ENCODE data around the gene ZNRF3.
"Not testable (repeated sequence)": the region's sequence is repeated elsewhere in the genome, so short reads cannot be mapped to it uniquely, and the experiment has no call there.

The ZNRF3 gene

DNA sequence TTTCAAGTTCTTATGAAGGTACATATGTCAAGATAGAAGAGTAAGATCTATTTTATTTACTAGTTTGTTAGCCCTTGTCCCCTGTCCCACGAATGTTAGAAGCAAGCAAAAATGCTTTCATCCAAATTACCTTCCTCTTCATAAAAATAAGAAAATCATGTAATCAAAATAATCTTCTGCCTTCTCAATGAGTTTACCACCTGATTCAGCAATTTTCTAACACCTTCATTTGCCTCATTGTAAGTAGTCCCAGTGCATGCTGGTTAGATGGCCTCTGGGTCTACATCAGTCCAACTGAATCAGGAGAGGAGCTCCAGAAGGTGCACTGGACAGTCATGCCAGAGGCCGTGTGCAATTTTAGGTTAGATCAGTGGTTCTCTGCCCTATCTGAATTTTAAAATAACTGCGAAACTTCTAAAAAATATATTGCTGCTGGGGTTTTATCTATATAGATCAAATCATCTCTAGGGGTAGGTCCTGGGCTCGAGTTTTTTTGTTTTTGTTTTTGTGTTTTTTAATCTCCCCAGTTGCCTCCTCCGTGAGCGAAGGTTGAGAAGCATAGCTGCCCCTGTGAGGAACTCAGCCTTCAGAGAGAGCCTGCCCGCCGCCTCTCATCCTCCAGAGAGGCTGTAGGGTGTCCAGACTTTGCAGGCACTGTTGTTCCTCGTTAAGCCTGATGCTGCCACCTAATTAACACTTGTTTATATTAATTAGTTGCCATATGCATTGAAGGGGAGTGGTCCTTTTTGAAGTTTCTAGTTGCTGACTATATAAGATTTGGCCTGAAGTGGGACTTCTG, 146.0 kb downstream of the ZNRF3 start:
- no peak overlapping the region for H3K27ac ChIP-seq (ENCODE audit: low read depth, low read length)
- no peaks in the 10 kb centered on the region for H3K9me3 ChIP-seq (ENCODE audit: control insufficient read depth in 5 of 5, low read length in 5 of 5)
- no peaks in the 10 kb centered on the region for H3K36me3 ChIP-seq (ENCODE audit: control insufficient read depth in 5 of 5, insufficient read depth in 5 of 5, low read length in 5 of 5)
- no peak overlapping the region for H3K9ac ChIP-seq (ENCODE audit: low read length in 5 of 5)
- peaks cover 0 to 22% (median 20%) of the 10 kb centered on the region in 5 donors for H3K4me1 ChIP-seq (ENCODE audit: control insufficient read depth in 5 of 5, insufficient read depth in 5 of 5, low read length in 5 of 5)
- H3K4me3 ChIP-seq (ENCODE audit: low read depth in 1 of 5, low read length in 5 of 5): no peak overlapping the region
- H3K27me3 ChIP-seq (ENCODE audit: control insufficient read depth in 5 of 5, insufficient read depth in 4 of 5, low read length in 5 of 5): no peaks in the 10 kb centered on the region

DNA sequence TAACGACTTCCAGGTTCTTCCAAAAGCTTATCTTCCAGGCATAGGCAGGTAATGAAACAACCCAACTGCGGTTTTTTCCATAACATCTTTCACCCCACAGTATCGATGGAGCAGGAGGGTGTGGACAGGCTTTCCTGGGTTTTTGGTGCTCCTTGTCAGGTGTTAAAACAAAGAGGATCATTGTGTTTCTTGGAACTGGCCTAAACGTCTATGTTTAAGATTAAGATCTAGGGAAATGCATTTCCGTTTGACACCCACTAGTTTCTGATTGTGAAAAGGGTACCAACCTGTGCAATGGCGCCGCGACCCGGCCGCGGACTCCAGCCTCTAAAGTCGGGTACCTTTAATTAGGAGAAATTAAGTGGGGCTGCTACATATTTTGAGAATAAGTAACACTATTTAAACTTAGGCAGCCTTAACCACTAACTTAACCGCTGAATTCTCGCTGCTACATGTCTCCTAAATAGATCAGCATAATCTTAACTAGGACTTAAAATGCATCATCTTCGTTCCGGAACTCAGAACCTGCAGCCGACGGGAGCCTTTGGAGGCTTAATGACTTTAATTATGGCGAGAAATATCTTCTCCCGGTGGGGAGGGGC, 146.7 kb downstream of the ZNRF3 start:
- Histone ChIP-seq H3K27ac (ENCODE audit: low read depth, low read length) (no peak overlapping the region), H3K4me3 (ENCODE audit: low read depth in 1 of 5, low read length in 5 of 5) (peak overlapping the region in 4 of 5 donors; percentile 25 to 51 (median 44)), H3K4me1 (ENCODE audit: control insufficient read depth in 5 of 5, insufficient read depth in 5 of 5, low read length in 5 of 5) (peaks cover 0 to 22% (median 20%) of the 10 kb centered on the region in 5 donors), H3K27me3 (ENCODE audit: control insufficient read depth in 5 of 5, insufficient read depth in 4 of 5, low read length in 5 of 5) (no peaks in the 10 kb centered on the region), H3K9ac (ENCODE audit: low read length in 5 of 5) (peak overlapping the region in 2 of 5 donors; percentile 16 to 26), H3K36me3 (ENCODE audit: control insufficient read depth in 5 of 5, insufficient read depth in 5 of 5, low read length in 5 of 5) (no peaks in the 10 kb centered on the region), H3K9me3 (ENCODE audit: control insufficient read depth in 5 of 5, low read length in 5 of 5) (no peaks in the 10 kb centered on the region)

DNA sequence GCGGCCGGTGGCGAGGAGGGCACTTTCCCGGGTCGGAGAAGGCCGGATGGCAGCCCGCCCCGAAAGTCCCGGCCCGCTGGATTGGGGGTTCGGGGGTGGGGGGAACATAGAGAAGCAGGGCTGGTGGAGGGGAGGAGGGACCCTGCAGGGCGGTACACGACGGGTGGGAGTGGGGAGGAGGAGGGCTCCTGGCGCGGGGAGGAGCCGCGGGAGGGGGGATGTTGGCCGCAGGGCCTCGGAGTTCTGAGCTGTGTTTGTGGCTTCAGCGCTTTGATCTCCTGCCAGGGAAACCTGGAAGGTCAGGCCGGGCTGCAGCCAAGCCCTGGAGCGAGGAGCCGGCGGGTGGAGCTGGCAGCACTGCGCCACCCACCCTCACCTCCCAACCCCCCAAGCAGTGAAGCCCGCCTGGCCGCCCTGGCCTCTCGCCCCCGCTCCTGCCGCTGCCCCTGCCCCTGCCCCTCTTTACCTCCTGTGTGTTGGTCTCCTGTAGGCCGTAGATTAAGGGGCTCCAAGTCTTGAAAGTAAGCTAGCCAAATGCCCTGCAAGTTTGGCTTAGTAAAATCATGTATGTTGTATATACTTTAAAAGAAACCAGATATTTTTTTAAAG, 147.3 kb downstream of the ZNRF3 start:
- no peaks in the 10 kb centered on the region for H3K9me3 ChIP-seq (ENCODE audit: control insufficient read depth in 5 of 5, low read length in 5 of 5)
- peak overlapping the region; percentile 46 for H3K27ac ChIP-seq (ENCODE audit: low read depth, low read length)
- peaks cover 0 to 22% (median 20%) of the 10 kb centered on the region in 5 donors for H3K4me1 ChIP-seq (ENCODE audit: control insufficient read depth in 5 of 5, insufficient read depth in 5 of 5, low read length in 5 of 5)
- peak overlapping the region in 3 of 5 donors; percentile 16 to 37 (median 26) for H3K9ac ChIP-seq (ENCODE audit: low read length in 5 of 5)
- no peaks in the 10 kb centered on the region for H3K27me3 ChIP-seq (ENCODE audit: control insufficient read depth in 5 of 5, insufficient read depth in 4 of 5, low read length in 5 of 5)
- no peaks in the 10 kb centered on the region for H3K36me3 ChIP-seq (ENCODE audit: control insufficient read depth in 5 of 5, insufficient read depth in 5 of 5, low read length in 5 of 5)
- H3K4me3 ChIP-seq (ENCODE audit: low read depth in 1 of 5, low read length in 5 of 5): peak overlapping the region in 4 of 5 donors; percentile 36 to 51 (median 44)

DNA sequence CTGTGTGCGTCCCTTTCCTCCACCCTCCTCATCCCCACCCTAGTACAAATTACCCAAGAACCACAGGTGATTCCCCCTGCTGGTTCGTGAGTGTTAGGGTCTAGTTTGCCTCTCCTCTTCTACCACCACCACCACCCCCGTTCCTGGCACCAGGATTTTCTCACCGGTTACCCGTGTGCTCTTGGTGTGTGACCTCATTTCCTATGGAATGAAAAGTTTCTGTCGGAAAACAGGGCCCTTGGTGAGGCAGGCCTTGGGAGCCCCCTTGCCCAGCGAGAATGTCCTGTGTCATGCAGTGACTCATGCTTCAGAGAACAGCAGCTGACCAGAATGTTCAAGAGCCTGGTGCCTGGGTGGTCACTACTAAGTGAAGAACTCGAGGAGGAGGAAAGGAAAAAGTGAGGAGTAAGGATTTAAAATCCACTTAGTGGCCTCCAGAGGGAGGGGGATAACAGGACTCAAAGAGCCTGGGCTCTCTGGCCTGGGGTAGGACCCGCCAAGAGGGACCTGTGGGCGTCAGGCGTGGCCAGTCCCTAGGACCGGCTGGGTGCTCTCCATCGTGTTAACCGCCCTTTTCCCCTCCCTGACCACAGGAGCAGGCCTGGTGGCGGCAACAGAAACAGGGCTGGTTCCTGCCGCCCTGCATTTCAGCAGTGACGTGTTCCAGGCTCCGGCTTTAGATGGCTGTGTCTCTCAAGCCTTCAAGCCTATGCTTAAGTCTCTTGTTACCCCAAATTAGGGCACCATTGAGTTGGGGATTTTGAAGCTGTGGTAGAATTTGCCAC, 148.0 kb downstream of the ZNRF3 start:
- Histone ChIP-seq H3K4me3 (ENCODE audit: low read depth in 1 of 5, low read length in 5 of 5) (peak overlapping the region in 3 of 5 donors; percentile 36 to 45 (median 42)), H3K27me3 (ENCODE audit: control insufficient read depth in 5 of 5, insufficient read depth in 4 of 5, low read length in 5 of 5) (no peaks in the 10 kb centered on the region), H3K9ac (ENCODE audit: low read length in 5 of 5) (peak overlapping the region in 2 of 5 donors; percentile 0 to 37), H3K4me1 (ENCODE audit: control insufficient read depth in 5 of 5, insufficient read depth in 5 of 5, low read length in 5 of 5) (peaks cover 0 to 22% (median 20%) of the 10 kb centered on the region in 5 donors), H3K36me3 (ENCODE audit: control insufficient read depth in 5 of 5, insufficient read depth in 5 of 5, low read length in 5 of 5) (no peaks in the 10 kb centered on the region), H3K9me3 (ENCODE audit: control insufficient read depth in 5 of 5, low read length in 5 of 5) (no peaks in the 10 kb centered on the region), H3K27ac (ENCODE audit: low read depth, low read length) (peak overlapping the region; percentile 46)

DNA sequence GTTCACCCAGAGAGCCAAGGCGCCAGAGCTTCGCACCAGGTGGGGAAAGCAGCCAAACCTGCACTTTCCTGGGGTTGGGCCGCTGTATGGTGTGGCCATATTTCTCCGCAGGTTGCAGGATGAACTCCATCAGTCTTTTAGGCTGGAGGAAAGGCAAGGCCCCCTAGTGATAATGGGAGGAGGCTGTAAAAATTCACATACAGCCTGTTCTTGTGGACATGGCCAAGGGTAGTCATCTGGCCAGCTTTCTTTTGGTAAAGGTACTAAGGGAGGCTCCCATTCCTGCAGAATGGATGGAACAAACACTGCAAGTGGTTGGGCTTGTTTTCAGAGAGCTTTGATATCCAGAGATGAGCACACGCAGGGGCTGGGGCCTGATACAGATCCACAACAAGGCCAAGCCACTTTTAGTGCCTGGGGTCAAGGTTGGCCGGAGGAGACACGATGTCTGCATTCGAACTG, 148.7 kb downstream of the ZNRF3 start:
- H3K27me3 ChIP-seq (ENCODE audit: control insufficient read depth in 5 of 5, insufficient read depth in 4 of 5, low read length in 5 of 5): no peaks in the 10 kb centered on the region
- H3K4me1 ChIP-seq (ENCODE audit: control insufficient read depth in 5 of 5, insufficient read depth in 5 of 5, low read length in 5 of 5): peaks cover 0 to 22% (median 20%) of the 10 kb centered on the region in 5 donors
- no peak overlapping the region for H3K9ac ChIP-seq (ENCODE audit: low read length in 5 of 5)
- H3K4me3 ChIP-seq (ENCODE audit: low read depth in 1 of 5, low read length in 5 of 5): no peak overlapping the region
- no peaks in the 10 kb centered on the region for H3K36me3 ChIP-seq (ENCODE audit: control insufficient read depth in 5 of 5, insufficient read depth in 5 of 5, low read length in 5 of 5)
- H3K27ac ChIP-seq (ENCODE audit: low read depth, low read length): peak overlapping the region; percentile 46
- H3K9me3 ChIP-seq (ENCODE audit: control insufficient read depth in 5 of 5, low read length in 5 of 5): no peaks in the 10 kb centered on the region

DNA sequence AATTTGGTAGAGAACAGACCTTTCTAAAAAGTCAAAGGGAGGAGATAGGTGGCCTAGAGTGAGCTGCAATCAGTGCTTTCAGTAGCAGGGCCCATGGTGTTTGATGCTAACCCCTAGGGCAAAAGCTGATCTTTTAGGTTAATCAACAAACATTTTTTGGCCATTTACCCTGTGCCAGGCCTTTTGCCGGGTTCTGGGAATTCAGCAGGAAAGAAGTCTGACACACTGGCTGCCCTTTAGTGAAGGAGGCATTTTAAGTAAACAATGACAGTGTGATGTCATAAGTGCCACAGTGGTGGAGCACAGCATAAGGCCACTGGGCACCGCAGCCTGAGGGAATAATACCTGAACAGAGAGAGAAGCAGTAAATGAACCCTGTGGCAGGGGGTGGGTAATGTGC, 149.2 kb downstream of the ZNRF3 start:
- Histone ChIP-seq H3K9ac (ENCODE audit: low read length in 5 of 5) (peak overlapping the region in 1 of 5 donors; percentile 6), H3K9me3 (ENCODE audit: control insufficient read depth in 5 of 5, low read length in 5 of 5) (no peaks in the 10 kb centered on the region), H3K4me3 (ENCODE audit: low read depth in 1 of 5, low read length in 5 of 5) (no peak overlapping the region), H3K36me3 (ENCODE audit: control insufficient read depth in 5 of 5, insufficient read depth in 5 of 5, low read length in 5 of 5) (no peaks in the 10 kb centered on the region), H3K27me3 (ENCODE audit: control insufficient read depth in 5 of 5, insufficient read depth in 4 of 5, low read length in 5 of 5) (no peaks in the 10 kb centered on the region), H3K27ac (ENCODE audit: low read depth, low read length) (no peak overlapping the region), H3K4me1 (ENCODE audit: control insufficient read depth in 5 of 5, insufficient read depth in 5 of 5, low read length in 5 of 5) (peaks cover 0 to 22% (median 20%) of the 10 kb centered on the region in 5 donors)

DNA sequence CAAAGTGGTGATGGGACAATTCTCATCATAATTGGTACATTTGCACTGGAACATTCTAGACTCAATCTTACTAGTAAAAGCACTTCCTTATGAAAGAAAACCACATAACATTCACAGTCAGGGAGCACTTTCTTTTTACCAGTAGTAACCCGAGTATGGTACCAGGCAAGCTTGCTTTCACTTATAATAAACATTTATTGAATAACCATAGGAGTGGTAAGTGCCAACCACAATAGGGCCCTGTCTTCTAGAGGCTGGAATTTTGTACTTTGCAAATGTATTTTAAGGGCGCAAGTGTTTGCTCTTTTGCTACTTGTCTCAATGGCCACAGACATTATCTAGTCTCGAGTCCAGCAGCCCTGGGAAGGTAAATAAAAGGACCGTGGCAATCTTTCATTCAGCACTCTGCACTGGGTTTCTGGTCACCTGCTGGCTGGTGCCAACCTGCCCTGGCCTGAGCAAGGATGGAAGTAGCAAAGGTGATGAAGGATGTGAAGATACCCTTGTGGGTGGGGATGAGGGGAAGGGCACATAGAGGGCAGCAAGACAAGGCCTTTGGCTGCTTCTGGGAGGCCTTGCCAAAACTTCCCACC, 154.1 kb downstream of the ZNRF3 start:
- Histone ChIP-seq H3K27me3 (ENCODE audit: control insufficient read depth in 5 of 5, insufficient read depth in 4 of 5, low read length in 5 of 5) (no peaks in the 10 kb centered on the region), H3K36me3 (ENCODE audit: control insufficient read depth in 5 of 5, insufficient read depth in 5 of 5, low read length in 5 of 5) (no peaks in the 10 kb centered on the region), H3K9me3 (ENCODE audit: control insufficient read depth in 5 of 5, low read length in 5 of 5) (no peaks in the 10 kb centered on the region), H3K27ac (ENCODE audit: low read depth, low read length) (no peak overlapping the region), H3K4me3 (ENCODE audit: low read depth in 1 of 5, low read length in 5 of 5) (no peak overlapping the region), H3K4me1 (ENCODE audit: control insufficient read depth in 5 of 5, insufficient read depth in 5 of 5, low read length in 5 of 5) (peaks cover 0 to 14% (median 10%) of the 10 kb centered on the region in 5 donors), H3K9ac (ENCODE audit: low read length in 5 of 5) (no peak overlapping the region)

DNA sequence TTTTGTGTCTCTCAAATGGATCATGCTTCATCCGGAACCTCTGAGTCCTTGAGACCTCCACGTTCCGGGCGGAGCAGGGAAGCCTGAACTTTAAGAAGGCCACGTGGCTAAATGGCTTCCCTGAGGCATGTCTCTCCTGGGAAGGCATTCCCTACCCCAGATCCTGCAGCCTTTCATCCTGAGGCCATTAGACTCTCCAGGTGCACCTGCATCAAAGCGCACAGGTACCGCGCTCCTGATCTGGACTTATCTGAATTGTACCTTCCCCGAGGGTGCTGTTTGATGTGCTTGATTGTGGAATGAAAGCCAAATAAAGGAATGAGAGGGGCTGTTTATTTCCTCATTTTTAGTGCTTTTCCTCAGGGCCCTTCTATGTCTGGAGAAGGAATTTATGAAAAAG, 155.8 kb downstream of the ZNRF3 start:
- Histone ChIP-seq H3K9me3 (ENCODE audit: control insufficient read depth in 5 of 5, low read length in 5 of 5) (no peaks in the 10 kb centered on the region), H3K4me1 (ENCODE audit: control insufficient read depth in 5 of 5, insufficient read depth in 5 of 5, low read length in 5 of 5) (peaks cover 0 to 14% (median 8%) of the 10 kb centered on the region in 5 donors), H3K4me3 (ENCODE audit: low read depth in 1 of 5, low read length in 5 of 5) (no peak overlapping the region), H3K9ac (ENCODE audit: low read length in 5 of 5) (no peak overlapping the region), H3K27me3 (ENCODE audit: control insufficient read depth in 5 of 5, insufficient read depth in 4 of 5, low read length in 5 of 5) (no peaks in the 10 kb centered on the region), H3K36me3 (ENCODE audit: control insufficient read depth in 5 of 5, insufficient read depth in 5 of 5, low read length in 5 of 5) (peaks cover 0 to 8% (median 4%) of the 10 kb centered on the region in 5 donors), H3K27ac (ENCODE audit: low read depth, low read length) (no peak overlapping the region)

DNA sequence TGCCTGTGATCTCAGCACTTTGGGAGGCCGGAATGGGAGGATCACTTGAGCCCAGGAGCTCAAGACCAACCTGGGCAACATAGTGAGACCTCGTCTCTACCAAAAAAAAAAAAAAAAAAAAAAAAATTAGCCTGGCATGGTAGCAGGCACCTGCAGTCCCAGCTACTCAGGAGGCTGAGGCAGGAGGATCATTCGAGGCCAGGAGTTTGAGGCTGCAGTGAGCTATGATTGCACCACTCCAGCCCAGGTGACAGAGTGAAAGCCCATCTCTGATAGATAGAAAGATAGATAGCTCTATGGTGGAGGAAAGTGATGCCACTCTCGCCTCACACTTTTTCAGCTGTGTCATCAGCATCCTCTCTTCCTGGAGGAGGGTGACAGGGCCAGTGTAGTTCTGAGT, 156.3 kb downstream of the ZNRF3 start:
- not testable (repeated sequence) for H3K9me3 ChIP-seq (ENCODE audit: control insufficient read depth in 5 of 5, low read length in 5 of 5); H3K4me3 ChIP-seq (ENCODE audit: low read depth in 1 of 5, low read length in 5 of 5); H3K27me3 ChIP-seq (ENCODE audit: control insufficient read depth in 5 of 5, insufficient read depth in 4 of 5, low read length in 5 of 5); H3K9ac ChIP-seq (ENCODE audit: low read length in 5 of 5); H3K27ac ChIP-seq (ENCODE audit: low read depth, low read length)
- Histone ChIP-seq H3K36me3 (ENCODE audit: control insufficient read depth in 5 of 5, insufficient read depth in 5 of 5, low read length in 5 of 5) (peaks cover 0 to 13% (median 5%) of the 10 kb centered on the region in 5 donors), H3K4me1 (ENCODE audit: control insufficient read depth in 5 of 5, insufficient read depth in 5 of 5, low read length in 5 of 5) (peaks cover 0 to 14% (median 8%) of the 10 kb centered on the region in 5 donors)
